KBM-7 (cell line): ENCODE measurements around the gene ABCG2.

Experiments used
- DNase-seq: peaks from one replicate; pipeline ENCODE4 v3.0.0-alpha.2; 2015
- in situ Hi-C: fragments of 300-500 bp; cut with MboI; formaldehyde crosslinking; loops from 2 replicates; pipeline ENCODE4 v1.14.3; 2020; ENCODE audit warnings: low sequenced_read_pairs, low pct_unique_long_range_greater_than_20kb, mixed read lengths

The ABCG2 gene

GRCh38 chr4:88091378-88091777 lies 67.1 kb downstream of the ABCG2 start:
- in situ Hi-C loops, result no loop called here
- DNase-seq, result no peak

GRCh38 chr4:88090898-88091297 lies 67.5 kb downstream of the ABCG2 start:
- no peak for DNase-seq
- in situ Hi-C loops, result no loop called here

- no peak for DNase-seq
- in situ Hi-C loops, result no loop called here
These were observed 71.4 kb downstream of the ABCG2 start for GRCh38 chr4:88087004-88087403.

GRCh38 chr4:88080626-88081025 lies 77.8 kb downstream of the ABCG2 start:
- in situ Hi-C loops, result no loop called here

GRCh38 chr4:88078579-88078978 lies 79.9 kb downstream of the ABCG2 start:
- in situ Hi-C loops, result no loop called here
- no peak for DNase-seq

More at GRCh38 chr4:88080626-88081025, 77.8 kb downstream of the ABCG2 start:
- DNase-seq, result no peak

- no peak for DNase-seq
- in situ Hi-C loops, result no loop called here
These were observed 80.4 kb downstream of the ABCG2 start for GRCh38 chr4:88077911-88078524.

- no peak for DNase-seq
- in situ Hi-C loops, result no loop called here
These were observed 83.1 kb downstream of the ABCG2 start for GRCh38 chr4:88075336-88075735.

GRCh38 chr4:88070031-88070430 lies 88.4 kb downstream of the ABCG2 start:
- in situ Hi-C loops, result no loop called here
- DNase-seq, result no peak

- DNase-seq, result no peak
- in situ Hi-C loops, result no loop called here
These were observed 94.0 kb downstream of the ABCG2 start for GRCh38 chr4:88064410-88064809.

GRCh38 chr4:88063634-88064296 lies 94.7 kb downstream of the ABCG2 start:
- in situ Hi-C loops, result no loop called here
- no peak for DNase-seq

- DNase-seq, result no peak
- in situ Hi-C loops, result no loop called here
These were observed 95.6 kb downstream of the ABCG2 start for GRCh38 chr4:88062843-88063242.

GRCh38 chr4:88062311-88062710 lies 96.1 kb downstream of the ABCG2 start:
- in situ Hi-C loops, result no loop called here
- no peak for DNase-seq

- in situ Hi-C loops, result no loop called here
- DNase-seq, result no peak
These were observed 98.0 kb downstream of the ABCG2 start for GRCh38 chr4:88060431-88060830.

- DNase-seq, result no peak
- in situ Hi-C loops, result no loop called here
These were observed 98.7 kb downstream of the ABCG2 start for GRCh38 chr4:88059766-88060165.

GRCh38 chr4:88058295-88058694 lies 100.1 kb downstream of the ABCG2 start:
- no peak for DNase-seq
- in situ Hi-C loops, result no loop called here

- in situ Hi-C loops, result no loop called here
- peak; percentile 56 for DNase-seq
These were observed 103.5 kb downstream of the ABCG2 start for GRCh38 chr4:88054901-88055300.

GRCh38 chr4:88054229-88054628 lies 104.2 kb downstream of the ABCG2 start:
- in situ Hi-C loops, result no loop called here
- no peak for DNase-seq

- DNase-seq, result peak; percentile 30
- in situ Hi-C loops, result loop anchor here (25.0 kb wide), 2 partner anchors 167 to 467 kb away; partner anchors contain the start of gene PYURF
These were observed 113.4 kb downstream of the ABCG2 start for GRCh38 chr4:88045021-88045420.

GRCh38 chr4:88043586-88044340 lies 114.7 kb downstream of the ABCG2 start:
- no peak for DNase-seq
- in situ Hi-C loops, result loop anchor here (25.0 kb wide), 2 partner anchors 169 to 469 kb away; partner anchors contain the start of gene PYURF

GRCh38 chr4:88043001-88043400 lies 115.4 kb downstream of the ABCG2 start:
- in situ Hi-C loops, result loop anchor here (25.0 kb wide), 2 partner anchors 169 to 469 kb away; partner anchors contain the start of gene PYURF
- no peak for DNase-seq
